DOHH2 (cell line): ENCODE measurements around the gene TMEM258.

Experiments
- H3F3A ChIP-seq: fragments of 200-600 bp; sonication (generic), shearing (Covaris generic); 2 replicates; pipeline ENCODE4 v1.6.0; 2016; ENCODE audit warnings: antibody characterized with exemption, mild to moderate bottlenecking; ENCODE audit not compliant: control insufficient read depth, insufficient read depth
- H3K27ac ChIP-seq: fragments of 200-600 bp; sonication (generic); 2 replicates; pipeline ENCODE4 v1.5.1; 2014; ENCODE audit warnings: low read depth, mild to moderate bottlenecking, low read length, moderate library complexity
- H3K27me3 ChIP-seq: fragments of 200-600 bp; sonication (generic); 2 replicates; pipeline ENCODE4 v1.6.1; 2014; ENCODE audit warnings: mild to moderate bottlenecking, low read length, mixed read lengths; ENCODE audit not compliant: control insufficient read depth
- H3K36me3 ChIP-seq: fragments of 200-600 bp; sonication (generic); 2 replicates; pipeline ENCODE4 v1.6.1; 2014; ENCODE audit warnings: mild to moderate bottlenecking, low read length, moderate library complexity, mixed read lengths; ENCODE audit not compliant: control insufficient read depth
- H3K4me1 ChIP-seq: fragments of 200-600 bp; sonication (generic); 2 replicates; pipeline ENCODE4 v1.6.1; 2014; ENCODE audit warnings: mild to moderate bottlenecking, low read length, mixed read lengths; ENCODE audit not compliant: control insufficient read depth
- H3K4me2 ChIP-seq: fragments of 200-600 bp; sonication (generic); 2 replicates; pipeline ENCODE4 v1.6.0; 2014; ENCODE audit warnings: mild to moderate bottlenecking, low read length, moderate library complexity
- H3K4me3 ChIP-seq: fragments of 200-600 bp; sonication (generic); 2 replicates; pipeline ENCODE4 v1.5.1; 2014; ENCODE audit warnings: mild to moderate bottlenecking, low read length, mixed read lengths
- H3K79me2 ChIP-seq: fragments of 200-600 bp; sonication (generic); 2 replicates; pipeline ENCODE4 v1.6.1; 2014; ENCODE audit warnings: mild to moderate bottlenecking, low read length, mixed read lengths; ENCODE audit not compliant: control insufficient read depth
- H3K9me2 ChIP-seq: fragments of 200-600 bp; sonication (generic); replicated peaks from 2 replicates; pipeline ENCODE4 v1.6.1; 2014; ENCODE audit warnings: mild to moderate bottlenecking, low read length, mixed read lengths; ENCODE audit not compliant: control insufficient read depth
- H3K9me3 ChIP-seq: fragments of 200-600 bp; sonication (generic); 2 replicates; pipeline ENCODE4 v1.6.1; 2014; ENCODE audit warnings: antibody characterized with exemption, low read length, mixed read lengths; ENCODE audit not compliant: control insufficient read depth, insufficient read depth
- H4K20me1 ChIP-seq: fragments of 200-600 bp; sonication (generic); 2 replicates; pipeline ENCODE4 v1.6.0; 2014; ENCODE audit warnings: low read depth, mild to moderate bottlenecking, antibody characterized with exemption, low read length, moderate library complexity; ENCODE audit not compliant: control insufficient read depth, insufficient read depth
- EZH2phosphoT487 ChIP-seq: fragments of 200-600 bp; sonication (generic); IDR thresholded peaks from 2 replicates; pipeline ENCODE4 v1.6.1; 2017; ENCODE audit warnings: borderline replicate concordance, mild to moderate bottlenecking, antibody characterized with exemption, low read length, moderate library complexity, mixed read lengths
- TF ChIP-seq, protein P1 (sequence below): fragments of 200-600 bp; sonication (generic); IDR thresholded peaks from one replicate; pipeline ENCODE4 v1.5.1; 2014; ENCODE audit warnings: antibody characterized with exemption, mild to moderate bottlenecking, low read depth, low read length; ENCODE audit not compliant: poor library complexity, severe bottlenecking

Gene TMEM258

DNA sequence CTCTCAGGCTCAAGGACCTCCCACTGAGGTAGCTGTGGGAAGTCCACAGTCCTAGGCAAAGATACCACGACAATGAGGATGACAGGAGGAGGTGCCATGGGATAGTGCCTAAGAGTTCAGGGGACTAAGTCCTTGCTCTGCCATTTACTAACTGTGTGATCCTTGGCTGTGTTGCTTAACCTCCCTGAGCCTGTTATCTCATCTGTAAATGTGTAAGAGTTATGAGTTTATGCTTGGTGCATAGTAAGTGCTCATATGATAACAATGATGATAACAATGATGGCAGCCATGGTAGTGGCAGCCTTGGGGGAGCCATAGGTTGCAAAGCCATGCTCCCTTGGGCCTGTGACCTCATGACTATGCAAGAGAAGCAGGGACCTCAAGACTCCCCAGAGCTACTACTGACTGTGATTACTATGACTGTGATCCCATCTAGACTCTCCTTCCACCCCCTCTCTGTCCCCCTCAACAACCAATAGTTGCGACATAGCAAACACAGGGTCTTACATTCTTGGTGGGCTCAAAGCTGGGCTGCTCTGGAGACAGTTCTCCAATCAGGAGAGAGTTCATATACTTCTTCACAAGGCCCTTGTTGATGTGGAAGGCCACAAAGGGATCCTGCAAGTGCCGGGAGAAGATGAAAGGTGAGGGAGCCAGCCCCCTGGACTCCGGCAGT, 20.5 kb upstream of the TMEM258 start:
- TF ChIP-seq, protein P1, sequence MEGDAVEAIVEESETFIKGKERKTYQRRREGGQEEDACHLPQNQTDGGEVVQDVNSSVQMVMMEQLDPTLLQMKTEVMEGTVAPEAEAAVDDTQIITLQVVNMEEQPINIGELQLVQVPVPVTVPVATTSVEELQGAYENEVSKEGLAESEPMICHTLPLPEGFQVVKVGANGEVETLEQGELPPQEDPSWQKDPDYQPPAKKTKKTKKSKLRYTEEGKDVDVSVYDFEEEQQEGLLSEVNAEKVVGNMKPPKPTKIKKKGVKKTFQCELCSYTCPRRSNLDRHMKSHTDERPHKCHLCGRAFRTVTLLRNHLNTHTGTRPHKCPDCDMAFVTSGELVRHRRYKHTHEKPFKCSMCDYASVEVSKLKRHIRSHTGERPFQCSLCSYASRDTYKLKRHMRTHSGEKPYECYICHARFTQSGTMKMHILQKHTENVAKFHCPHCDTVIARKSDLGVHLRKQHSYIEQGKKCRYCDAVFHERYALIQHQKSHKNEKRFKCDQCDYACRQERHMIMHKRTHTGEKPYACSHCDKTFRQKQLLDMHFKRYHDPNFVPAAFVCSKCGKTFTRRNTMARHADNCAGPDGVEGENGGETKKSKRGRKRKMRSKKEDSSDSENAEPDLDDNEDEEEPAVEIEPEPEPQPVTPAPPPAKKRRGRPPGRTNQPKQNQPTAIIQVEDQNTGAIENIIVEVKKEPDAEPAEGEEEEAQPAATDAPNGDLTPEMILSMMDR = no peak
- TF ChIP-seq EZH2phosphoT487 = no peak
- H3K4me2 ChIP-seq = no peak overlapping the region
- H3K4me1 ChIP-seq = peaks cover 19% of the 10 kb centered on the region
- peaks cover 82% of the 10 kb centered on the region for H3K36me3 ChIP-seq
- H4K20me1 ChIP-seq = no peaks in the 10 kb centered on the region; the same call in 1 of the 2 replicates
- no peaks in the 10 kb centered on the region for H3K9me3 ChIP-seq
- H3K79me2 ChIP-seq = peaks cover 46% of the 10 kb centered on the region
- H3K9me2 ChIP-seq = no peaks in the 10 kb centered on the region
- no peak overlapping the region for H3K4me3 ChIP-seq
- no peak overlapping the region for H3K27ac ChIP-seq
- H3F3A ChIP-seq = peaks cover 9% of the 10 kb centered on the region
- no peaks in the 10 kb centered on the region for H3K27me3 ChIP-seq

DNA sequence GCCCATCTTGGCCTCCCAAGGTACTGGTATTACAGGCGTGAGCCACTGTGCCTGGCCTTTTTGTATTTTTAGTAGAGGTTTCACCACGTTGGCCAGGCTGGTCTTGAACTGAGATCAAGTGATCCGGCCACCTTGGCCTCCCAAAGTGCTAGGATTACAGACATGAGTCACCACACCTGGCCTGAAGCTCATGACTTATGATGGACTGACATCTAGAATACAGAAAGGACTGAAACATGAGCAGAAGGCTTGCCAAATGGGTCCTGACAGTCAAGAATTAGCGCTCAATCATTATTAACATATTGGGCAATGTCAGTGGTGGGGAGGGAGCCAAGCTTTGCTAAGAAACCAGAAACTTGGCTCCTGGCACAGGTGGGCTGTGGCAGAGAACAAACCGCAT, 19.4 kb upstream of the TMEM258 start:
- 0 out of 2 replicates have a peak, but pooled peaks cover 2% of the 10 kb centered on the region for H3F3A ChIP-seq
- peaks cover 93% of the 10 kb centered on the region for H3K36me3 ChIP-seq
- TF ChIP-seq, protein P1 = no peak
- TF ChIP-seq EZH2phosphoT487 = no peak
- H3K27me3 ChIP-seq = no peaks in the 10 kb centered on the region
- no peak overlapping the region for H3K27ac ChIP-seq
- no peak overlapping the region for H3K4me3 ChIP-seq
- no peaks in the 10 kb centered on the region for H3K9me2 ChIP-seq
- no peaks in the 10 kb centered on the region; the same call in 1 of the 2 replicates for H4K20me1 ChIP-seq
- peaks cover 11% of the 10 kb centered on the region for H3K4me1 ChIP-seq
- H3K4me2 ChIP-seq = no peak overlapping the region
- no peaks in the 10 kb centered on the region for H3K9me3 ChIP-seq
- peaks cover 40% of the 10 kb centered on the region for H3K79me2 ChIP-seq

DNA sequence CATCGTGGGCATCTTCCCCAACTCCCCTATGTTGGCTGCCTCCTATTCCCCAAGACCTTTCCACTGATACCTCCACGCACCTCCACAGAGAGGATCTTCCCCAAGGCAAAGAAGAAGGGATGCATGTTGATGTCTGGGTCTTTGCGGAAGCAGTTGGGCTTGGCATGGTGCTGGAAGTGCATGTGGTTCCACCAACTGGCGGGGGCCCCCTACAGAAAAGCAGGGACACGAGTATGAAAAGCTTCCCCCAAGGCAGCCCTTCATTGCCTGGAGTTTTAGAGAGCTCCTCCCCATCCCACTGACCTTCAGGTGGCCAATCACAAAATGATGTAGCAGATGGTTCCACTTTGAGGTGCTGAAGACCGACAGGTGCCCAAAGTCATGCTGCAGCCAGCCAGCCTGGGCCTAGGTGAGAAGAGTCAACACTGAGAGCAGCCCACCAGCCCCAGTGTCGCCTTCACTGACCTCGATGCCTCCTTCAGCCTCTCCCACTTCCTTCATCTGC, 18.3 kb upstream of the TMEM258 start:
- Histone ChIP-seq H3K36me3 (peaks cover 93% of the 10 kb centered on the region), H3K27me3 (no peaks in the 10 kb centered on the region), H4K20me1 (no peaks in the 10 kb centered on the region; the same call in 1 of the 2 replicates), H3K4me3 (no peak overlapping the region), H3K9me3 (no peaks in the 10 kb centered on the region), H3K79me2 (peaks cover 32% of the 10 kb centered on the region), H3K9me2 (no peaks in the 10 kb centered on the region), H3K27ac (no peak overlapping the region), H3K4me1 (peaks cover 11% of the 10 kb centered on the region), H3K4me2 (no peak overlapping the region), H3F3A (0 out of 2 replicates have a peak, but pooled peaks cover 2% of the 10 kb centered on the region)
- TF ChIP-seq, protein P1 = no peak
- no peak for TF ChIP-seq EZH2phosphoT487
